Fibroblast of lung (primary cell): ENCODE measurements around the gene PIAS2. TPM values are rescaled to one million over a fixed set of nuclear protein-coding genes. Genes with fewer than 3 reads are reported as not detected.

Source experiments
- DNase-seq, 2 donors: peaks; one replicate each; pipeline versions ENCODE4 v3.0.0 to v3.0.0-alpha.2; 2010; ENCODE audit warnings: low read depth in 2 of 2
- H2AFZ ChIP-seq: 2 replicates; pipeline ENCODE4 v1.5.1; 2012; ENCODE audit warnings: low read length, control low read depth, inconsistent platforms
- H3K27ac ChIP-seq: 2 replicates; pipeline ENCODE4 v1.5.1; 2011; ENCODE audit warnings: low read length, control low read depth; ENCODE audit not compliant: insufficient read depth
- H3K27me3 ChIP-seq: 2 replicates; pipeline ENCODE4 v1.5.1; 2011; ENCODE audit warnings: mild to moderate bottlenecking, low read length; ENCODE audit not compliant: control insufficient read depth, insufficient read depth
- H3K36me3 ChIP-seq: 2 replicates; pipeline ENCODE4 v1.5.1; 2011; ENCODE audit warnings: low read length; ENCODE audit not compliant: control insufficient read depth, insufficient read depth
- H3K4me1 ChIP-seq: 2 replicates; pipeline ENCODE4 v1.5.1; 2011; ENCODE audit warnings: low read length; ENCODE audit not compliant: control insufficient read depth, insufficient read depth; ENCODE audit errors: extremely low read depth
- H3K4me2 ChIP-seq: 2 replicates; pipeline ENCODE4 v1.5.1; 2011; ENCODE audit warnings: low read length, control low read depth; ENCODE audit not compliant: insufficient read depth; ENCODE audit errors: extremely low read depth
- H3K4me3 ChIP-seq, 4 experiments: fragments of 200-600 bp in 1 of 4; sonication (generic) in 1 of 4; replicated peaks in 1 of 4; 2 replicates each; pipeline ENCODE4 v1.5.1; 2011 to 2016; ENCODE audit warnings: low read length in 4 of 4, low read depth in 3 of 4, mild to moderate bottlenecking in 3 of 4, control low read depth in 2 of 4, inconsistent platforms in 1 of 4, mixed read lengths in 1 of 4; ENCODE audit not compliant: insufficient read depth in 1 of 4; ENCODE audit errors: control extremely low read depth in 1 of 4
- H3K79me2 ChIP-seq: 2 replicates; pipeline ENCODE4 v1.5.1; 2012; ENCODE audit warnings: mild to moderate bottlenecking, low read length, inconsistent platforms; ENCODE audit not compliant: control insufficient read depth, insufficient read depth
- H3K9ac ChIP-seq: 2 replicates; pipeline ENCODE4 v1.5.1; 2011; ENCODE audit warnings: mild to moderate bottlenecking, low read length, control low read depth; ENCODE audit not compliant: insufficient read depth
- H3K9me3 ChIP-seq: 2 replicates; pipeline ENCODE4 v1.5.1; 2012; ENCODE audit warnings: low read depth, low read length; ENCODE audit not compliant: control insufficient read depth, insufficient read depth
- H4K20me1 ChIP-seq: 2 replicates; pipeline ENCODE4 v1.5.1; 2011; ENCODE audit warnings: low read length; ENCODE audit not compliant: control insufficient read depth, insufficient read depth; ENCODE audit errors: extremely low read depth
- EZH2 ChIP-seq: IDR thresholded peaks from 2 replicates; pipeline ENCODE4 v1.5.1; 2012; ENCODE audit warnings: low read length, control low read depth, mild to moderate bottlenecking; ENCODE audit errors: missing control alignments
- polyA plus RNA-seq, 2 donors: library from polyadenylated mRNA; depleted of rRNA in 1 of 2; stranded (reverse) in 1 of 2; unstranded in 1 of 2; fragments of >200 nt; gene quantifications; 2 replicates each; pipeline ENCODE4 v1.2.1, GENCODE V29; 2011 to 2012; ENCODE audit warnings: missing spikeins in 1 of 2
- total RNA-seq: library from RNA; depleted of rRNA; stranded (reverse); fragments of >200 nt; gene quantifications from 2 replicates; pipeline ENCODE4 v1.2.1, GENCODE V29; 2014
- TF ChIP-seq, protein P1 (sequence below), 2 donors: IDR thresholded peaks in 1 of 2; conservative IDR thresholded peaks in 1 of 2; 1 replicate in 1 of 2; 2 replicates in 1 of 2; pipeline ENCODE4 v1.5.1; 2011 to 2012; ENCODE audit warnings: low read length in 2 of 2, control low read depth in 1 of 2, inconsistent platforms in 1 of 2, low read depth in 1 of 2, mild to moderate bottlenecking in 1 of 2

PIAS2 gene
- total and polyA plus RNA-seq, 2 donors (not counting 1 experiment from before 2014, with no cell fraction given): 14.4 to 23.1 TPM

DNA sequence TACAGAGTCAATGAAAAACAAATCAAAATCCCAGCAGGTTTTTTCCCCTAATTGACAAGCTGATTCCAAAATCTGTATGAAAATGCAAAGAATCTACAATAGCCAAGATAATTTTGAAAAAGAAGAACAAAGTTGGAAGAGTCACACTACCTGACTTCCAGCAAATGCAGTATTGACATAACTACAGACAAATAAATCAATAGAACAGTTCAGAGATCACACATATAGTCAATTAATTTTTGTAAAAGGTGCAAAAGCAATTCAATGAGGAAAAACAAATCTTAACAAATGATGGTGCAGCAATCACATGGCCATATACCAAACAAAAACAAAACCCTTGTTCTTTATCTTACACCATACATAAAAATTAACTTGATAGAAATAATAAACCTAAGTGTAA, 85.9 kb downstream of the PIAS2 start:
- Histone ChIP-seq H3K4me1 (no peaks in the 10 kb centered on the region), H3K9ac (no peak overlapping the region), H3K27me3 (no peaks in the 10 kb centered on the region), H4K20me1 (no peaks in the 10 kb centered on the region), H3K4me2 (no peak overlapping the region), H3K4me3 (no peak overlapping the region), H2AFZ (no peak overlapping the region), H3K36me3 (peaks cover 2% of the 10 kb centered on the region), H3K79me2 (no peaks in the 10 kb centered on the region), H3K9me3 (no peaks in the 10 kb centered on the region), H3K27ac (no peak overlapping the region)
- DNase-seq: no peak
- TF ChIP-seq, protein P1, sequence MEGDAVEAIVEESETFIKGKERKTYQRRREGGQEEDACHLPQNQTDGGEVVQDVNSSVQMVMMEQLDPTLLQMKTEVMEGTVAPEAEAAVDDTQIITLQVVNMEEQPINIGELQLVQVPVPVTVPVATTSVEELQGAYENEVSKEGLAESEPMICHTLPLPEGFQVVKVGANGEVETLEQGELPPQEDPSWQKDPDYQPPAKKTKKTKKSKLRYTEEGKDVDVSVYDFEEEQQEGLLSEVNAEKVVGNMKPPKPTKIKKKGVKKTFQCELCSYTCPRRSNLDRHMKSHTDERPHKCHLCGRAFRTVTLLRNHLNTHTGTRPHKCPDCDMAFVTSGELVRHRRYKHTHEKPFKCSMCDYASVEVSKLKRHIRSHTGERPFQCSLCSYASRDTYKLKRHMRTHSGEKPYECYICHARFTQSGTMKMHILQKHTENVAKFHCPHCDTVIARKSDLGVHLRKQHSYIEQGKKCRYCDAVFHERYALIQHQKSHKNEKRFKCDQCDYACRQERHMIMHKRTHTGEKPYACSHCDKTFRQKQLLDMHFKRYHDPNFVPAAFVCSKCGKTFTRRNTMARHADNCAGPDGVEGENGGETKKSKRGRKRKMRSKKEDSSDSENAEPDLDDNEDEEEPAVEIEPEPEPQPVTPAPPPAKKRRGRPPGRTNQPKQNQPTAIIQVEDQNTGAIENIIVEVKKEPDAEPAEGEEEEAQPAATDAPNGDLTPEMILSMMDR (conservative IDR thresholded peaks at IDR 0.05 in 1 of 2, IDR thresholded peaks at IDR 0.05 in 1 of 2; ENCODE audit: low read depth in 1 of 2, low read length in 2 of 2): no peak
- no peak for TF ChIP-seq EZH2

GRCh38 chr18:46830633-46831032, 86.7 kb downstream of the PIAS2 start:
- H3K4me1 ChIP-seq: no peaks in the 10 kb centered on the region
- no peak overlapping the region for H3K4me3 ChIP-seq
- H3K36me3 ChIP-seq: peaks cover 2% of the 10 kb centered on the region
- no peak overlapping the region for H2AFZ ChIP-seq
- H3K27me3 ChIP-seq: no peaks in the 10 kb centered on the region
- DNase-seq: no peak
- no peak for TF ChIP-seq EZH2
- TF ChIP-seq, protein P1 (conservative IDR thresholded peaks at IDR 0.05 in 1 of 2, IDR thresholded peaks at IDR 0.05 in 1 of 2; ENCODE audit: low read depth in 1 of 2, low read length in 2 of 2): no peak
- H3K79me2 ChIP-seq: no peaks in the 10 kb centered on the region
- no peak overlapping the region for H3K9ac ChIP-seq
- no peaks in the 10 kb centered on the region for H3K9me3 ChIP-seq
- no peaks in the 10 kb centered on the region for H4K20me1 ChIP-seq
- H3K27ac ChIP-seq: no peak overlapping the region
- no peak overlapping the region for H3K4me2 ChIP-seq

GRCh38 chr18:46829947-46830346, 87.4 kb downstream of the PIAS2 start:
- H2AFZ ChIP-seq: no peak overlapping the region
- peaks cover 2% of the 10 kb centered on the region for H3K36me3 ChIP-seq
- H4K20me1 ChIP-seq: no peaks in the 10 kb centered on the region
- H3K9me3 ChIP-seq: no peaks in the 10 kb centered on the region
- DNase-seq: no peak
- no peak overlapping the region for H3K9ac ChIP-seq
- no peak overlapping the region for H3K4me3 ChIP-seq
- H3K79me2 ChIP-seq: no peaks in the 10 kb centered on the region
- H3K4me2 ChIP-seq: no peak overlapping the region
- no peaks in the 10 kb centered on the region for H3K27me3 ChIP-seq
- no peak for TF ChIP-seq EZH2
- TF ChIP-seq, protein P1 (conservative IDR thresholded peaks at IDR 0.05 in 1 of 2, IDR thresholded peaks at IDR 0.05 in 1 of 2; ENCODE audit: low read depth in 1 of 2, low read length in 2 of 2): no peak
- no peak overlapping the region for H3K27ac ChIP-seq
- no peaks in the 10 kb centered on the region for H3K4me1 ChIP-seq
